ENCODE results near the gene TCEA2. TPM values are rescaled to one million over a fixed set of nuclear protein-coding genes. Genes with fewer than 3 reads are reported as not detected.
"Not testable (repeated sequence)": the region's sequence is repeated elsewhere in the genome, so short reads cannot be mapped to it uniquely, and the experiment has no call there.

Gene TCEA2
- total and polyA plus RNA-seq, 11 donors, result 19.2 to 52.1 (median 42.6) TPM

DNA sequence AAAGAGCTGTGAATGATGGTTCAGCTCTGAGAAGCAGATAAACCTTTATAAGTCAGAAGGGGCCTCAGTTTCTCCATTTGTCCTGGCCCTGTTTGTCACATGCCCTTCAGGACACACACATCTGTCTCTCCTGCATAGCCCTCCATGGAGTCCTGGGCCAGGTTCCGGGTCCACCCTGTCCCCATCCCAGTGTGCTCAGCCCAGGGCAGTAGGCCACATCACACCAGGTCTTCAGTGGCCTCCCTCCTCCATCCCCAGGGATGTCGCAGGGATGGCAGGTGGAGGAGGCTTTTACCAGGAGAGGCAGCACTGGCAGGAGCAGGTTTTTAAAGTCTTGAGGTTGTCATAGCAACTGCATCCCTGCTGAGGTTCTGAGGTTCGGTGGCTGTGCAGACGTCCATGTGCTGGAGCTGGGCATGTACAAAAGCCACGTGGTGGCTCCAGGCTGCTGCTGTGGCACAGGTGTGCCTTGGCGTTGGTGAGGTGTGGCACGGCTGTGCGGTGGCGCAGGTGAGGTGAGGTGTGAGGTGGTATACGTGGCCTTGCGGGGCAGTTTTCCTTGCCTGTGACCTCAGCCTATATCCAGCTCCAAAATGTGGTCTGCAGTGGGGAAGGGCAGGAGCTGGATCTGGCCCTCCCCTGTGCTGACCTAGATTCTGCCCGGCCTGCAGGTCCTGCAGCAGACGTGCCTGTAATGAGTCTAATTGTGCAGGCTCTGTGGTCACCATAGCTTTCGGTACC lies 52.3 kb downstream of the TCEA2 start:
- no peak overlapping the region for H3K4me3 ChIP-seq
- H3K27ac ChIP-seq, result no peak overlapping the region
- no peaks in the 10 kb centered on the region for H3K9me3 ChIP-seq
- no peaks in the 10 kb centered on the region for H3K27me3 ChIP-seq
- 72 to 77% (median 73%) methylated on average over 13 to 14 of the region's 14 CpGs for WGBS, 4 donors
- no peaks in the 10 kb centered on the region for H3K36me3 ChIP-seq
- ATAC-seq, result no peak
- no peak for TF ChIP-seq POLR2A (IDR thresholded peaks at IDR 0.05)
- TF ChIP-seq, protein P1, sequence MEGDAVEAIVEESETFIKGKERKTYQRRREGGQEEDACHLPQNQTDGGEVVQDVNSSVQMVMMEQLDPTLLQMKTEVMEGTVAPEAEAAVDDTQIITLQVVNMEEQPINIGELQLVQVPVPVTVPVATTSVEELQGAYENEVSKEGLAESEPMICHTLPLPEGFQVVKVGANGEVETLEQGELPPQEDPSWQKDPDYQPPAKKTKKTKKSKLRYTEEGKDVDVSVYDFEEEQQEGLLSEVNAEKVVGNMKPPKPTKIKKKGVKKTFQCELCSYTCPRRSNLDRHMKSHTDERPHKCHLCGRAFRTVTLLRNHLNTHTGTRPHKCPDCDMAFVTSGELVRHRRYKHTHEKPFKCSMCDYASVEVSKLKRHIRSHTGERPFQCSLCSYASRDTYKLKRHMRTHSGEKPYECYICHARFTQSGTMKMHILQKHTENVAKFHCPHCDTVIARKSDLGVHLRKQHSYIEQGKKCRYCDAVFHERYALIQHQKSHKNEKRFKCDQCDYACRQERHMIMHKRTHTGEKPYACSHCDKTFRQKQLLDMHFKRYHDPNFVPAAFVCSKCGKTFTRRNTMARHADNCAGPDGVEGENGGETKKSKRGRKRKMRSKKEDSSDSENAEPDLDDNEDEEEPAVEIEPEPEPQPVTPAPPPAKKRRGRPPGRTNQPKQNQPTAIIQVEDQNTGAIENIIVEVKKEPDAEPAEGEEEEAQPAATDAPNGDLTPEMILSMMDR (IDR thresholded peaks at IDR 0.05), result no peak
- intact Hi-C loops (cut with DNase I), result loop anchor here in 3 of 10 donors (10.0 kb wide), 1 partner anchor 81 kb away; the partner anchor contains the start of gene C20orf204 (in 3 of the 3)
- DNase-seq, result peak in 2 of 5 donors; percentile 11 to 13
- peaks cover 0 to 4% (median 0%) of the 10 kb centered on the region in 12 donors for H3K4me1 ChIP-seq

DNA sequence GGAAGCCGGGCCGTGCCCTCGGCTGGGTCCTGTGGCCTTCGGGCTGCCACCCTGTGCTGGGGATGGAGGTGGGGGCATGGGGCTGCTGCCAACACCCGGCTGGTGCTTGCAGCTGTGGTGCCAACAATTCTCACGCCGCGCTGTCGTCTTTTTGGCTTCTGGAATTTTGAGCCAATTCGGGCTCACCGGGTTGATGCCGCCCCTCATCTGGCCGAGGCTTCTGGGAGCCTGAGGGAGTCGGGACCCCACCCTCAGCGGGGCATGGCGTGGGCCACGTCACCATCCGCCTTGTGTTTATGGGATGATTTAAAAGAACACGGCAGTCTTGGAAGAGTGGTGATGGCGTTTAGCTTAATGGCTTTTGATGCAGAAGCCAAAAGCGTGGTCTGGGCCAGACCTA lies 53.0 kb downstream of the TCEA2 start:
- no peak for ATAC-seq

DNA sequence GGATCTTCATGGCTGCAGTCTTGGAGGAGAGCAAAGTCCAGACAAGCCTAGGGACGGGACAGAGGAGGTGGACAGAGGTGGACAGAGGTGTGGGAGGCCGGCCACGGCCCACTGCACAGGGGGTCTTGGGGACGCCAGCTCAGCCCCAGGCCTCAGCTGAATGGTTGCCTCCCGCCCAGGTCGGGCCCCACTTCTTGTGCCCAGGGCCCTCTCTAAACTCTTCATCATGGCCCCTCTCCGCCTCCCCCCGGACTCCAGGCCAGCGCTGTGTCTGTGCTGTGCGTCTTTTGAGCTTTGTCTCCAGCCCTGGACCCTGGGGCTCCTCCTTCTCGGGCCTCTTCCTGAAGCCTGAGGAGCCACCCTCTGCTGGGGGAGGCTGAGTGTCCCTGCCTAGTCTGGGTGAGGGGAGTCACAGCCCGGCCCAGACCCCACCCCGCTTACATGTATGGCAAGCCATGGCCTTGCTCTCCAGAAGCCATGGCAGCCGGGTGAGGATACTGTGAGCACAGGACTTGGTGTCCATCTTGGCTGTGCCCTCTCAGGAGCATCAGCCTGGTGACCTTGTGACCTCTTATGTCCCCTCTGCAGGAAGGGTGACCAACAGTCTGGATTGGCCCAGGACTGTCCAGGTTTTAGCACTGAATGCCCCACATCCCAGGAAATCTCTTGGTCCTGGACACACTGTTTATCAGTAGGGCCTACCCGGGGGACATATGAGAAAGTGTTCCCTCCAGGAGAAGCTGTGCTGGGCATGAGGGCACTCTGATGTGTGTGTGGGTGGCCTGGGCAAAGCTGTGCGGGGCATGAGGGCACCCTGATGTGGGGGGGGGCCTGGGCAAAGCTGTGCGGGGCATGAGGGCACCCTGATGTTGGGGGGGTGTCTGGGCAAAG lies 53.8 kb downstream of the TCEA2 start:
- 79 to 87% (median 82%) methylated on average over 13 to 17 of the region's 17 CpGs for WGBS, 4 donors
- Histone ChIP-seq H3K36me3 (no peaks in the 10 kb centered on the region), H3K4me3 (no peak overlapping the region), H3K27me3 (peaks cover 0 to 13% (median 9%) of the 10 kb centered on the region in 9 donors), H3K27ac (no peak overlapping the region), H3K4me1 (peaks cover 0 to 9% (median 0%) of the 10 kb centered on the region in 12 donors), H3K9me3 (no peaks in the 10 kb centered on the region)
- DNase-seq (peak in 2 of 5 donors; percentile 11 to 15), ATAC-seq (no peak)
- TF ChIP-seq, protein P1 (IDR thresholded peaks at IDR 0.05), result no peak
- TF ChIP-seq POLR2A (IDR thresholded peaks at IDR 0.05), result no peak
- intact Hi-C loops (cut with DNase I), result loop anchor here in 3 of 10 donors (10.0 kb wide), 1 partner anchor 82 kb away; the partner anchor contains the start of gene C20orf204 (in 3 of the 3)

More for the DNA sequence above, 53.0 kb downstream of the TCEA2 start:
- 82 to 88% (median 88%) methylated on average over 21 of the region's 21 CpGs for WGBS, 4 donors
- no peaks in the 10 kb centered on the region for H3K36me3 ChIP-seq
- peak in 2 of 5 donors; percentile 12 to 13 for DNase-seq
- intact Hi-C loops (cut with DNase I), result loop anchor here in 3 of 10 donors (10.0 kb wide), 1 partner anchor 81 kb away; the partner anchor contains the start of gene C20orf204 (in 3 of the 3)
- H3K27me3 ChIP-seq, result peaks cover 0 to 5% (median 3%) of the 10 kb centered on the region in 9 donors
- H3K27ac ChIP-seq, result no peak overlapping the region
- no peak overlapping the region for H3K4me3 ChIP-seq
- peaks cover 0 to 9% (median 0%) of the 10 kb centered on the region in 12 donors for H3K4me1 ChIP-seq
- no peaks in the 10 kb centered on the region for H3K9me3 ChIP-seq
- TF ChIP-seq POLR2A (IDR thresholded peaks at IDR 0.05), result no peak
- TF ChIP-seq, protein P1 (IDR thresholded peaks at IDR 0.05), result no peak

DNA sequence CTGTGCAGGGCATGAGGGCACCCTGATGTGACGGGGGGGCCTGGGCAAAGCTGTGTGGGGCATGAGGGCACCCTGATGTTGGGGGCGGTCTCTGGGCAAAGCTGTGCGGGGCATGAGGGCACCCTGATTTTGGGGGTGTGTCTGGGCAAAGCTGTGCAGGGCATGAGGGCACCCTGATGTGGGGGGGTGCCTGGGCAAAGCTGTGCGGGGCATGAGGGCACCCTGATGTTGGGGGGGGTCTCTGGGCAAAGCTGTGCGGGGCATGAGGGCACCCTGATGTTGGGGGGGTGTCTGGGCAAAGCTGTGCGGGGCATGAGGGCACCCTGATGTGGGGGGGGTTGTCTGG lies 54.4 kb downstream of the TCEA2 start:
- intact Hi-C loops (cut with DNase I), result loop anchor here in 3 of 10 donors (10.0 kb wide), 1 partner anchor 83 kb away; the partner anchor contains the start of gene C20orf204 (in 3 of the 3)
- H3K27me3 ChIP-seq, result peaks cover 0 to 19% (median 14%) of the 10 kb centered on the region in 9 donors
- H3K36me3 ChIP-seq, H3K4me1 ChIP-seq, DNase-seq, ATAC-seq, H3K9me3 ChIP-seq, H3K4me3 ChIP-seq, H3K27ac ChIP-seq: not testable (repeated sequence)
- 70 to 78% (median 72%) methylated on average over 3 to 6 of the region's 6 CpGs; no CpG with 5 or more reads in 1 of the 4 donors for WGBS, 4 donors
